HepG2 (cell line): ENCODE results near the gene CYB5R3. TPM values are rescaled to one million over a fixed set of nuclear protein-coding genes. Genes with fewer than 3 reads are reported as not detected.

Source experiments
- AHDC1 ChIP-seq: sonication (generic); formaldehyde crosslinking; IDR thresholded peaks from 2 replicates; pipeline ENCODE4 v1.5.1; 2020; ENCODE audit warnings: mild to moderate bottlenecking, missing genetic modification reagents, borderline replicate concordance
- HNF4G ChIP-seq, 2 experiments: sonication (generic) in 1 of 2; formaldehyde crosslinking in 1 of 2; IDR thresholded peaks; 2 replicates each; pipeline versions ENCODE4 v1.4.0 to v1.6.1; 2011 to 2020; ENCODE audit warnings: borderline replicate concordance in 2 of 2, low read depth in 2 of 2, mild to moderate bottlenecking in 2 of 2, low read length in 1 of 2, missing genetic modification reagents in 1 of 2, moderate library complexity in 1 of 2
- MIXL1 ChIP-seq: IDR thresholded peaks from 2 replicates; pipeline ENCODE4 v1.6.1; 2016
- NFKBIZ ChIP-seq: IDR thresholded peaks from 2 replicates; pipeline ENCODE4 v1.6.1; 2018; ENCODE audit warnings: missing genetic modification reagents, missing compliant biosample characterization
- REST ChIP-seq, 2 experiments: IDR thresholded peaks; 2 replicates each; pipeline ENCODE4 v1.6.1; 2011 to 2012; ENCODE audit warnings: low read length in 2 of 2, borderline replicate concordance in 1 of 2, low read depth in 1 of 2, mild to moderate bottlenecking in 1 of 2, moderate library complexity in 1 of 2
- TEAD3 ChIP-seq: optimal IDR thresholded peaks from 2 replicates; pipeline ENCODE3; 2016; ENCODE audit warnings: borderline replicate concordance
- ZBTB33 ChIP-seq: sonication (generic); formaldehyde crosslinking; IDR thresholded peaks from 2 replicates; pipeline ENCODE4 v1.4.0; 2020; ENCODE audit warnings: missing genetic modification reagents
- ZBTB38 ChIP-seq: sonication (generic); formaldehyde crosslinking; IDR thresholded peaks from 2 replicates; pipeline ENCODE4 v1.5.1; 2020; ENCODE audit warnings: mild to moderate bottlenecking, missing genetic modification reagents
- ZNF281 ChIP-seq: sonication (generic); formaldehyde crosslinking; IDR thresholded peaks from 2 replicates; pipeline ENCODE4 v1.4.0; 2020; ENCODE audit warnings: missing genetic modification reagents, borderline replicate concordance
- ZNF597 ChIP-seq: sonication (generic); formaldehyde crosslinking; IDR thresholded peaks from 2 replicates; pipeline ENCODE4 v1.5.0; 2020; ENCODE audit warnings: missing genetic modification reagents
- ZNF670 ChIP-seq: sonication (generic); formaldehyde crosslinking; IDR thresholded peaks from 2 replicates; pipeline ENCODE4 v1.8.0; 2022; ENCODE audit warnings: mild to moderate bottlenecking, missing genetic modification reagents, borderline replicate concordance
- ZNF878 ChIP-seq: sonication (generic); formaldehyde crosslinking; IDR thresholded peaks from 2 replicates; pipeline ENCODE4 v1.8.1; 2023; ENCODE audit warnings: mild to moderate bottlenecking, missing genetic modification reagents, moderate library complexity
- polyA plus RNA-seq, 8 experiments: library from polyadenylated mRNA; depleted of rRNA in 3 of 8; stranded (reverse) in 7 of 8; unstranded in 1 of 8; fragments of >200 nt; fragmentation: Illumina TruSeq in 4 of 8; extraction: Trizol in 4 of 8; gene quantifications; 2 replicates each; pipeline versions ENCODE4 v1.2.1 to v1.2.3, GENCODE V29; 2011 to 2016; ENCODE audit warnings: low read depth in 4 of 8, missing spikeins in 1 of 8, mixed read lengths in 1 of 8; ENCODE audit not compliant: insufficient read depth in 1 of 8
- total RNA-seq, 5 experiments: library from RNA; depleted of rRNA; stranded (reverse); fragments of >200 nt; fragmentation: Illumina TruSeq; extraction: Trizol; gene quantifications; 2 replicates each; pipeline ENCODE4 v1.2.3, GENCODE V29; 2016; ENCODE audit warnings: low read depth in 1 of 5

CYB5R3 gene
- total and polyA plus RNA-seq, 2 of the 13 experiments (the other 11 are each of a cell fraction or from before 2014, with no cell fraction given) = 32.4 to 305 TPM

- peak; percentile 71; the same call in 1 of the 2 replicates for TF ChIP-seq ZNF281
- no peak for TF ChIP-seq ZNF597 (CRISPR knock-in tag)
- peak; percentile 84; the same call in 1 of the 2 replicates for TF ChIP-seq AHDC1
- peak; percentile 89 for TF ChIP-seq ZBTB38 (CRISPR knock-in tag)
- peak; percentile 75 for TF ChIP-seq HNF4G (IDR thresholded peaks at IDR 0.05; ENCODE audit: borderline replicate concordance, low read depth, low read length)
- no peak for TF ChIP-seq HNF4G (CRISPR knock-in tag; IDR thresholded peaks at IDR 0.05; ENCODE audit: borderline replicate concordance, low read depth)
- peak in 1 of 2 experiments; percentile 46; a peak in 1 of 4 replicates for TF ChIP-seq REST (IDR thresholded peaks at IDR 0.05; ENCODE audit: borderline replicate concordance in 1 of 2, low read depth in 1 of 2, low read length in 2 of 2)
- 0 out of 2 replicates have a peak, but pooled peaks have one; percentile 56 for TF ChIP-seq ZBTB33 (CRISPR knock-in tag)
- TF ChIP-seq ZNF878 (CRISPR knock-in tag) = 0 out of 2 replicates have a peak, but pooled peaks have one; percentile 33
- peak; percentile 49 for TF ChIP-seq TEAD3 (CRISPR knock-in tag)
- no peak for TF ChIP-seq NFKBIZ (CRISPR knock-in tag)
- peak; percentile 83 for TF ChIP-seq ZNF670 (CRISPR knock-in tag)
- peak; percentile 77 for TF ChIP-seq MIXL1
Measured at GRCh38 chr22:42601879-42602465, 47.2 kb downstream of the CYB5R3 start (continued).
